Activated T-helper 1 cell treated with anti-CD3 and anti-CD28 coated beads, Interleukin-2, amount 50 U/mL, for 16 hours (primary cell): ENCODE measurements around the gene CDS1.
"Not testable (repeated sequence)": the region's sequence is repeated elsewhere in the genome, so short reads cannot be mapped to it uniquely, and the experiment has no call there.

Experiments
- DNase-seq, 2 donors: peaks; one replicate each; pipeline ENCODE4 v3.0.0-alpha.2; 2020; ENCODE audit warnings: low read depth in 1 of 2, low spot score in 1 of 2

CDS1 gene

GRCh38 chr4:84669201-84669600, 86.3 kb downstream of the CDS1 start:
- DNase-seq = no peak

DNA sequence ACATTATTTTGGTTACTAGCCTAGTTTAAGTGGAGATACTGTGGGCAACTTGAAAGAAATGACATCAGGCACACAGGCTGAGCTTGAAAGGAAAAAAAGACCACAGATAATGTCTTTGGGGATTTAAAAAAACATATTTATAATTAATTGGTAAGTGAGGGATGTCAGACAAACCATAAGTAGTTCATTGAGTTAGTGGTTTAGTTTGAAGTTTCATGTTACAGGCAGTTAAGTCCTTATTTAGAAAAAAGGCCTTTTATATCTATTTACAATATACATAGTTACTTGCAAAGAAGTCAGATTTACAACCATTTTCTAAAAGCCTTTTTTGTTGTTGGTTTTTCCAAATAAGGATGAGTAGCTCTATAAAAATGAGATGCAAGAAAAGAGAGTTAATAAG, 89.2 kb downstream of the CDS1 start:
- no peak for DNase-seq

DNA sequence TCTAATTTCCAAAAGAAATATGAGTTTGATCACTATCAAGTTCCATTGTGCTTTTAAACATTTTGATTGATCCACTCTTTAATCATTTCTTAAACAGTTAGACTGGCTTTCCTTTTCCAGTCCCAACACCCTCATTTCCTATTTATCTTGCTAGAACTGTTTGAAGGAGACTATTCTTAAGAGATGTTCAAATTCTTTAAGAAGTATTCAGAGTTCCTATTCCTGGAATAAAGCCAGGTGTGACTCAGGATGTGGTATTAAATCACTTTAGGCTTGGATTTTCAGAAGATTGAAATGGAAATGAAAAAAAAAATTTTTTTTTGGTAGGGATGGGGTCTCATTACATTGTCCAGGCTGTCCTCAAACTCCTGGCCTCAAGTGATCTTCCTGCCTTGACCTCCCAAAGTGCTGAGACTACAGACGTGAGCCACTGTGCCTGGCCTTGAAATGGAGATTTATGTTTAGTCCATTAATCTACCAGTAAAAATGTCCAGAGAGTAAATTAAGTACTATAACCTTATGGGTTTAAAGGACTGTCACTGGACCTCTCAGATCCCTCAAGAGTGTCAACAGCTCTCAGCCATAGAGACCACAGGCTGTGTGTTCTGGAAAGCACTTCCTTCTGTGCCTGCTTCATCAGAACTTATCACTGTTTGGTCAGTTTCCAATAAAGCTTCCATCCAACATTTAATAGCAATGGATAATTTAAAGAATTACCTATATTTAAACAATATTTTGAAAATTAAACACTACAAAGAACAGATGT, 90.7 kb downstream of the CDS1 start:
- DNase-seq = no peak

GRCh38 chr4:84677093-84677492, 94.2 kb downstream of the CDS1 start:
- DNase-seq = no peak

GRCh38 chr4:84677995-84678394, 95.1 kb downstream of the CDS1 start:
- no peak for DNase-seq

DNA sequence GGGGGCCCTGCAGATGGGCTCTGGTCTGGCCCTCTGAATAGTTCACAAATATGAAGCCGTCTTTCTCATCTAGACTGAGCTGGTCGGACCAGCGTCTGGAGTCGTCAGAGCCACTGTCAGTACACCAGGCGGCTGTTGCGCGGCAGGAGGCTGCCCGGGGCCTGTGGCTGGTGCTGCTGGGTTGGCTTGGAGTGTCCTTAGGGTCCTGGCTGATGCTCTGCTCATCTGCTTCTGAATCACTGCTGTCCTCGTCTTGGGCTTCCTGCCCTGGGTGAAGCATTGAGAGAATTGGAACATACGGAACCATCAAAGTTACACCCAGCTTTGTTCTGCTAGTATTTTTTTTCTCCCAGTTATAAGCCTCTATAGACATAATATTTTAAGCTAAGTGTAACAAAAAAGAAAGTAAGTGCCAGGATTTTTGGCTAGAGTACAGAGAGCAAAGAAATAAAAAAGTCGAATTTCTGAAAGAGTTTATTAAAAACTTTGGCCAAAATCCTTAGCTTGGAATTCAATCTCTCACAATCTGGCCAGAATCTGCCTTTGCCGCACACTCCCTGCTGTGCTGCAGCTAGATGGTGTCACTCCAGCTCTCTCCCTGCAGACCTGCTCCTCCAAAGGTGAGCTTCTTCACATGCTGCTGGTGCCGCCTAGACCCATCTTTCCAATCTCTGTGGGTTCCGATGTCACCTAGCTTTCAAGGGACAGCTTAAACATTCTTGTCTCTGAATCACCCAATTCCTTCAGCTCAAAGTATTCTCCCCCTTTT, 96.2 kb downstream of the CDS1 start:
- DNase-seq = no peak

- no peak for DNase-seq
Measured at GRCh38 chr4:84680956-84681355, 98.0 kb downstream of the CDS1 start.

- DNase-seq = no peak
Measured at GRCh38 chr4:84681486-84682274, 98.8 kb downstream of the CDS1 start.

GRCh38 chr4:84682661-84683060, 99.7 kb downstream of the CDS1 start:
- DNase-seq = not testable (repeated sequence)

GRCh38 chr4:84683064-84683850, 100.3 kb downstream of the CDS1 start:
- no peak for DNase-seq

- DNase-seq = no peak
Measured at GRCh38 chr4:84684361-84684760, 101.4 kb downstream of the CDS1 start.

DNA sequence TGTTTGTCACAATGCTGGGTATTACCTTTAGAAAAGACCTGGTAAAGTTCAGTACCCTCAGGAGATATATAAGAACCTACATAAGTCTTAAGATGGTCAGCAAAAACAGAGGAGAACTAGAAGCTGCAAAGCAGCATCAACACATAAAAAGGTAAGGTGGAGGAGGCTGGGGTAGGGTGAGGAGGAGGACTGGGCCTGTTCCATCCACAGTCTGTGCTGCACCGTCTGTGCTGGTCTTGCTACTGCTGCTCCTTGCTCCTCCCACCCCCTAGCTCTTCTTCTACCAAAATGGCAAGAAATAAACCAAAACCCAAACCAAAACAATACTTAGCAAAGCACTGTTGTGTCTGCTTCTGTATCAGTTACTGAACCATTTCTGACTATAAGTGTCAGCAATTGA, 102.2 kb downstream of the CDS1 start:
- DNase-seq = no peak

DNA sequence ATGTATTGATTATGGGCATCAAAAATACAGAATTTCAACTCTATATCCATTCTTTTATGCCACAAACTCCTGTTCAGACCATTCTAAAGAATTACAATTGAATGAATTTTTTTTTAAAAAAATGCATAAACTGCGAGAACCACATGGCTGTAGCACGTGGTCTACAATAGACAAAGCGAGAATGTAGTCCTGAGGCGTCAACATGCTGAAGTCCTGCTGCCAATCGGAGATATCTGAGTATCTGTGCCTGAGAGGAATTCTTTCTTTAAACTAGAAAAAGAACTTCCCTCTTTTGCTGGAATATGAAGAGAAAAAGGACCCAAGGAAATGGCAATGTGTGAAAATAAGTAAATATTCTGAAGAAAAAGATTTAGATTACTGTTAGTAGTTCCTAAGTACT, 105.7 kb downstream of the CDS1 start:
- no peak for DNase-seq

DNA sequence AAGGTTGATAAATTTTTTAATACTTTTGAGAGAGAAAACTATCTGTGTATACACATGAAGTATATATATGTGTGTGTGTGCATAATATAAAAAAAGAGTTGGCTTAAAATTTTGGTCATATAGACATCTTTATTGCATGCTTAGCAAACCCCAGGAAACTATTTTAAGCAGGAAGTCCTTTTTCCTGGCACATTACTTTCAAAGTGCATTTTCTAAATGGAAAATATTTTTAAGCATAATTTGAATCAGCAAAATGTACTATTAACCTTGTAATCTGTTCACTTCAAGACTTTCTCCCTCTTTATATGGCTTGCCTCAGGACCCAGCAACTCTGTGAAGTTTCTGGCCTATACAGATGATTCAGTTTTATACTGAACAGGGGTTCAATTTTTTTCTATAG, 106.3 kb downstream of the CDS1 start:
- no peak for DNase-seq

DNA sequence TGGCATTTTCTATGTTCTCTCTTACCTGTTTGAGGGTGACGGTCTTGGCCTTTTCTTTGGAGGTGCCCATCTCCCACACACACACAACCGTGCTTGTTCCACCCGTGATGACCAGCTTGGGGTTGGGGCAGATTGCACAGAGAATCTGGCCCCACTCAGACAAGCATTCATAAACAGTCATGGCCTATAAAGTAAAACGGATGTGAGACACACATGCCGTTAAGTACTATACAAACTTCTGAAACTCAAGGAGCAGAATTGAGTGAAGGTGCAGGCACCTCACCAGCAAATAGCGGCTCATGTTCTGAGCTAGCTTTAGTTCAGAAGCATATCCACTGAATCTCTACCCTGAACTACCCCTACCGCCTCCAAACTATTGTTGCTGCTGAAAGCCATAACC, 107.6 kb downstream of the CDS1 start:
- DNase-seq = no peak

DNA sequence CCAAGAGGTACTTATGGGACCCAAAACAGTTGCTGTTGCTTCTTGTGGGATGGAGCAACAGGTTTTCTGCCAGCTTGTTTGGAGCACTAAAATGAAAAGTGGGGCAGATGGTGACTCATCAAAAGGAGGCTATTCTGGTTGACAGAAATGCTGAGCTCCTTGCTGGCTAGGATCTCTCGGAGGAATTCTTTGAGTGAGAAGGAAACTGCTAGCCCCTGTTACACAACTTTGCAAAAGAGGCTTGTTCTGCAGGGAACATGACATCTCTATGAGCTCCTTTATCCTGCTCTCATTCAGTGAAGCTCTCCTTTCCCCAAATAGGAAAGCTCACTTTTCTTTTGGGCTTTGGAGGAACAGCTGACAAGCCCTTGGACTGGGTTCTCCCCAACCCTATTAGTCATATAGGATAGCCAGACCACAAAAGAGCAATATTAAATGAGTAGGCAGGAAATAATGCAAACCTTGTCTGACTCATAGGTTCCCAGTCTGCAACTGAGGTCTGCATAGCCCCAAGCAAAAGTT, 108.3 kb downstream of the CDS1 start:
- DNase-seq = no peak

DNA sequence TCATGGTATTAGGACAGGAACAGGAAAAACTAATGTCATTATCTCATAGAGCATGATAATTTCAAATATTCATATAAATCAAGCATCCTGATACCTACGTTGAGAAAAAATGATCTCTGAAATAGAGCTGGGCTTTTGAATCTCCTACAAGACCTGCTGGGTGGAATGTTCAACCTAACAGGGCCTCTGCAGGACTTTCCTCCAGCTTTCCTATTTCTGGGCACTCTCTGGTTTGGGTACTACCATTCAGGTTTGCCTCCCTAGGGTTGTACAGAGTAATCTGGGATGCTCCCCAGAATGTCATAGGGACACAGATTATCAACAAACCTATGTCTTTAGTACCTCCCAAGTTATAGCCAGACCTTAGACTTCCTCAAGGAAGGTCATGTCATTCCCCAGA, 108.9 kb downstream of the CDS1 start:
- no peak for DNase-seq

DNA sequence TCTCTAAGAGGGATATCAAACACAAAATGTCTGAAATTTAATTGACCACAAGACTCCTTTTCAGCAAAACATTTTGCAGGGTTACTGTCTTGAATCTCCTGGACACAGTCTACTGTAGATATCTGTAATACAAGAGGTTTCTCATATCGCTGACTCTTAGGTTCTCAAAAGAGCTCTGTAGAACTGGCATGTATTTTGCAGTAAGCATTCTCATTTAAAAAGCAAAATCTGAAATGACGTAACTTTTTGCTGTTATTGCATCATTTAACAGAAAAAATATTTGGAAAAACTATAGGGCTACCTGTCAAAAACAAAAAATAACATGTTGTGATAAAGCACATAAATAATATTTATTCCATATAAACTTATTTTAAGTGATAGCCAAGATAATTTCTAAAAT, 114.2 kb downstream of the CDS1 start:
- no peak for DNase-seq

DNA sequence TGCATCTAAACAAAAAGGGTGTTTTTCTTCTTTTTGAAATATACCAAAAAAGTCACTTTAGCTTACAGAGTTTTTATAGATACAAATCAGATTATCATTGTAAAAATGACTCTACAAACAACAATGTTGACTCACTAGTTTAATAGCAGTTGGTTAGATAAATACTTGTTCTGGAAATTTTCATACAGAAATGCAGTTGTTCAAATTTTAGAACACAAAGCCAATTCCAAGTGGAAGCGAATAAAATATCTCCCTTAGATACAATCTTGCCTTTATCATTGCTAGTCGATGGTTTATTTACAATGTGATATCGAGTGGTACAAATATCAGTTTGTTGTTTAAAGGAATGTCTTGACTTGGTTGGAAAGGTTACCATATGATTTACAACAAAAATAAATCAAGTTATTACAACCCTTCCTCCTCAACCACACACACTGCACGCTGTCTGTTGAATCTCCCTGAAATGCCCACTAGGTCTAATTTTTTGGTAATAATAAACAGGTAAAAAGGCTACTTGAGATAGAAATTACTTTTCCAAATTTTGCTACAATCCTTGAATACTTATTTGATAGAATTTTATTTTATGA, 114.8 kb downstream of the CDS1 start:
- DNase-seq = no peak

GRCh38 chr4:84699001-84699671, 116.2 kb downstream of the CDS1 start:
- DNase-seq = no peak
